ENCODE measurements around the gene CMTM8. TPM values are rescaled to one million over a fixed set of nuclear protein-coding genes. Genes with fewer than 3 reads are reported as not detected.

Gene CMTM8
- total RNA-seq, 2 experiments from 2014 or later: 5.7 to 6.2 TPM

DNA sequence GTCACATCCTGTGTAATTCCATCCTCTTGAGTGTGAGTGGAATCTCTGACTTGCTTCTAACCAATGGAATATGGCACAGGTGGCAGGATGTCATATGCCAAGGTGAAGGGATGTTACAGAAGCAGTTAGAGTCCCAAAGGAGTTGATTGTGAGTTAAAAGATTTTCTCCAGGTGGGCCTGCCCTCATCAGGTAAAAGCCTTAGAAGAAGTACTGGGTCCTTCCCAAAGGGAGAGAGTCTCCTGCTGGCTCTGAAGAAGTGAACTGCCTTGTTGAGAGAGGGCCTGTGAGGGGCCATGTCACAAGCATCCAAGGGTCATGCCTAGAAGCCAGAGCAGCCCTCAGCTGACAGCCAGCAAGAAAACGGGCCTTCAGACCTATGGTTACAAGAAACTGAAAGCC, 166.2 kb downstream of the CMTM8 start:
- ChIA-PET CTCF (interaction anchor here (2.0 kb wide), 1 partner anchor 63 kb away, joined by 8 read pairs; no protein-coding TSS in a partner anchor), POLR2A (interaction anchor here (0.6 to 2.1 kb wide), 2 partner anchors 10 to 56 kb away, joined by 3 to 7 read pairs; no protein-coding TSS in a partner anchor)
- Mint-ChIP-seq H3K4me1 (peaks cover 43% of the 10 kb centered on the region), H3K9me3 (no peaks in the 10 kb centered on the region), H3K4me3 (no peak overlapping the region), H3K27me3 (no peaks in the 10 kb centered on the region), H3K27ac (no peak overlapping the region), H3K36me3 (ENCODE audit: low read depth) (peaks cover 27% of the 10 kb centered on the region)
- no peak for DNase-seq

DNA sequence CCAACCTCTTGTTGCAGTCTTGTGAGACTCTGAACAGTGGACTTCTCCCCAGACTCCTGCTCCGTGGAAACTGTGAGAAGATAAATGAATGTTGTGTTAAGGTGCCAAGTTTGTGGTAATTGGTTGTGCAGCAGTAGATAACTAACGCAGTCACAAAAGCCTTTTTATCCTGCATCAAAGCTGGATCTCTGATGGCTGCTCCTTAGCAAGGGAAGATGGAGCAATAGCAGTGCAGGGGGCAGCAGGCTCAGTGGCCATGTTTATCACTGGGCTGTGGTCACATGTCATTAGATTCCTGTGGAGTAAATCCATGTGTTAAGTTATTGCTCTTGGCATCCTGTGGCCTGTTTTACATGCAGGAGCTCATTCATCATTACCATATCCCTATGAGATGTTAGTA, 166.7 kb downstream of the CMTM8 start:
- Mint-ChIP-seq H3K9me3 (no peaks in the 10 kb centered on the region), H3K36me3 (ENCODE audit: low read depth) (peaks cover 27% of the 10 kb centered on the region), H3K4me3 (no peak overlapping the region), H3K27me3 (no peaks in the 10 kb centered on the region), H3K4me1 (peaks cover 46% of the 10 kb centered on the region), H3K27ac (no peak overlapping the region)
- CTCF ChIA-PET: interaction anchor here (2.0 kb wide), 1 partner anchor 63 kb away, joined by 8 read pairs; no protein-coding TSS in a partner anchor
- POLR2A ChIA-PET: interaction anchor here (0.6 to 2.1 kb wide), 2 partner anchors 9 to 55 kb away, joined by 3 to 7 read pairs; no protein-coding TSS in a partner anchor
- no peak for DNase-seq

DNA sequence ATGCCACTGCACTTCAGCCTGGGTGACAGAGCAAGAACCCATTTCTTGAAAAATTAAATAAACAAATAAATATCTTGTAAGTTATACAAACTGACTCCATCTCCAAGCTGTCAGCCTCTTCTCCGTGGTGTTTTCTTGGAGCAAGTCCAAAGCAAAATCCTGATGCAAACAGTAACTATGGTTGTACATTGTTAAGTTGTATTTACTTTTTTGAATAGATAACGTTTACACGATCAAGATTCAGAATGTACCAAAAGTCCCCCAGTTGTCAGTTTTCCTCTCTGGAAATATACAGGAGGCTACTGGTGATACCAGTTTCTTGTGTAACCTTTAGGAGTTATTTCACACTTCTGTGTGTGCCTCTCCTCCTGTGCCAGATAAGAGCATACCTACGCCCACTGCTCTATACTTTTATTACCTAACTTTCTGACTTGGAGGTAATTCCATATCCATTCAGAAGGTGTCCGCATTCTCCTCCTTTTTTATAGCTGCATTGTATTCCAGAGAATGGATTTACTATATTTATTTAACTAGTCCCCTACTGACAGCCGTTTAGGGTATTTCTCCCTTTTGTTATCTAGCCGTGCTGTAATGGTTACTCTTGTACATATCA, 167.3 kb downstream of the CMTM8 start:
- ChIA-PET POLR2A (interaction anchor here (2.1 kb wide), 1 partner anchor 9 kb away, joined by 7 read pairs; no protein-coding TSS in a partner anchor), CTCF (no interaction called here)
- Mint-ChIP-seq H3K4me3 (no peak overlapping the region), H3K27ac (no peak overlapping the region), H3K9me3 (no peaks in the 10 kb centered on the region), H3K4me1 (peaks cover 42% of the 10 kb centered on the region), H3K36me3 (ENCODE audit: low read depth) (peaks cover 27% of the 10 kb centered on the region), H3K27me3 (no peaks in the 10 kb centered on the region)
- DNase-seq: no peak

DNA sequence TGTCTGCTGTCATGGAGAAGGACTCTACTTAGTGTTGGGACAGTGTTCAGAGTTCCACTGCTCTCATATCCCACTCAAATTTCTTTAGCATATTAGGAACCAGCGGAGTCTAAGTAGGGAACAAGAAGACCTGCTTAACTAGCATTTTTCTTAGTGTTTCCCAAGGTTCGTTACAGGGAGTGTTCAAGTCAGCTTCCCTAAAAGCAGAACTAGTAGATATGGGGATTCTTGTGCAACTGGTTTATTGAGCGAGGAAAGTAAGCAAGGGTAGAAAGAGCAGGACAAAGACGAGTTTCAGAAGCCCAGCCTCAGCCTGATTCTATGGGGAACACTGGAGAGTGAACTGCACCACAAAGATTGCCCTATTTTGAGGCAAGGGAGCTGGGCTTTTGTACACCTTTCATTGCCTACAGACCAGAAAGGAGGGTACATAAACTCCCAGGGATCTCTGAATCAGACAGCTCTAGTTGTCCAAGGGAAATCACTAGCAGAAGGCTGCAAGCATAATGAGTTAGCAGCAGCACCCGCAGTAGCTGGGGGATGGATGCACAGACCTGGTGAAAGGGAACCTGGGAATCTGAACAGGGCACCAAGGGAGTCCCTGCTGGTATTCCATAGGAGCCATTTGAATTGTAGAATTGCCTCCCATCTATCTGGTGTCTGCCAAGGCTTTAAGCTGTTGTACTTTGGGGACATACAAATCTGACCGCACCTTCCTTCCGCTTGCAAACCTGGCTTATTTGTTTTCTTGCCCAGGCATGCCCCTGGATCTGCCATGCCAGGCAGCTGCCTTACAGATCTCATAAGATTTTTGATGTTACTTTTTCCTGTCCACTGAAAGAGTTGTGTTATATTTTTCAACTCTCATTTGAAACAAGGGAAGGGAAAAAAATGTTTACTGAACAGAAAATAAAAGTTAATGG, 168.3 kb downstream of the CMTM8 start:
- Mint-ChIP-seq H3K36me3 (ENCODE audit: low read depth) (peaks cover 31% of the 10 kb centered on the region), H3K27ac (no peak overlapping the region), H3K27me3 (no peaks in the 10 kb centered on the region), H3K4me3 (no peak overlapping the region), H3K4me1 (peaks cover 40% of the 10 kb centered on the region), H3K9me3 (no peaks in the 10 kb centered on the region)
- no peak for DNase-seq
- ChIA-PET CTCF (no interaction called here), POLR2A (interaction anchor here (1.0 to 2.1 kb wide), 2 partner anchors 8 to 26 kb away, joined by 4 to 7 read pairs; no protein-coding TSS in a partner anchor)

DNA sequence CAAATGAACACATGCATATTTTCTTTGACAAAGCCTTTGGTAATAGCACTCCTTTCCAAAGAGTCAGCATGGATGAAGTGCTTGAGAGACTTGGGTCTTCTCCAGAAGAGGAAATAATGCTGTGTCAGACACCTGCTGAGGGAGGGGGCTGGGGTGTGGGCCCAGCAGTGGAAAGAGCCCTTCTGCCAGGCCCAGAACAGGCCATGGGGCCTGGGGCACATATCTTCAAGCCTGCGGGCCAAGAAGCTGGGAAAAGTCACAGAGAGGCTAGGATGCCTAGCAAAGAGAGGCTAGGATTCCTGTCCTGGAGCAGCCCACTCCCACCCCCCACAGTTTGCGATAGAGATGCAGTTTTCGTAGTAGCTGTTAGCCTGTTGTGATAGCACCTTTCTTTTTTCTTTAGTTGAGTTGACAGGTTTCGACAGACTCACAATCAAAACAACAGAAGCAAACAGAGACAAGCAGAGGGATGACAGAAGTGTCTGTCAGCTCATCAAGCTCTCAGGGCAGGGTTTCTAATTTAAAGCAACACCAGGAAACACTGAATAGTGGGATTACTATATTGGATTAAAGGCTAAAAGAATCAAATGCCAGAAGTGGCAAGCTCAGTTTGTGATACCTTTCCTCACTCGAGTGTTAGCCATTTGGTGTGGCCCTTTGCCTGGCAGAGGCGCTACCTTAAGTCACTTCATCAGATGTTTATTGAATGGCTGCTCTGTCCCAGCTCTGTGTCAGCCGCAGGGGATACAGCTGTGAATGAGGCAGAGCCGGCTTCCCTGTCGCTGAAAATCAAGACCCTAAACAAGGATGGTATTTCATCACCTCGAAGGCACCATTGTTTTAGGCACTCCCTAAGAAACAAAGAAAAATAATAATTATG, 172.1 kb downstream of the CMTM8 start:
- POLR2A ChIA-PET: interaction anchor here (0.9 to 1.2 kb wide), 2 partner anchors 14 to 17 kb away, joined by 3 to 4 read pairs; no protein-coding TSS in a partner anchor
- H3K27ac Mint-ChIP-seq: no peak overlapping the region
- no peaks in the 10 kb centered on the region for H3K9me3 Mint-ChIP-seq
- DNase-seq: no peak
- H3K36me3 Mint-ChIP-seq (ENCODE audit: low read depth): peaks cover 18% of the 10 kb centered on the region
- H3K4me3 Mint-ChIP-seq: no peak overlapping the region
- H3K27me3 Mint-ChIP-seq: no peaks in the 10 kb centered on the region
- peaks cover 39% of the 10 kb centered on the region for H3K4me1 Mint-ChIP-seq
- CTCF ChIA-PET: interaction anchor here (1.0 to 1.2 kb wide), 2 partner anchors 13 to 57 kb away, joined by 3 to 4 read pairs; no protein-coding TSS in a partner anchor

GRCh38 chr3:32411442-32411841, 173.0 kb downstream of the CMTM8 start:
- no peak for DNase-seq
- H3K4me3 Mint-ChIP-seq: no peak overlapping the region
- H3K4me1 Mint-ChIP-seq: peaks cover 42% of the 10 kb centered on the region
- CTCF ChIA-PET: no interaction called here
- no peak overlapping the region for H3K27ac Mint-ChIP-seq
- H3K27me3 Mint-ChIP-seq: no peaks in the 10 kb centered on the region
- H3K36me3 Mint-ChIP-seq (ENCODE audit: low read depth): peaks cover 15% of the 10 kb centered on the region
- H3K9me3 Mint-ChIP-seq: no peaks in the 10 kb centered on the region
- POLR2A ChIA-PET: interaction anchor here (1.2 kb wide), 1 partner anchor 16 kb away, joined by 3 read pairs; no protein-coding TSS in a partner anchor

GRCh38 chr3:32412887-32413286, 174.4 kb downstream of the CMTM8 start:
- ChIA-PET CTCF (interaction anchor here (0.6 to 1.7 kb wide), 3 partner anchors 12 to 38 kb away, joined by 3 to 4 read pairs (median 3); no protein-coding TSS in a partner anchor), POLR2A (interaction anchor here (1.1 to 3.7 kb wide), 2 partner anchors 10 to 11 kb away, joined by 3 to 30 read pairs; no protein-coding TSS in a partner anchor)
- Mint-ChIP-seq H3K4me3 (no peak overlapping the region), H3K36me3 (ENCODE audit: low read depth) (peaks cover 12% of the 10 kb centered on the region), H3K4me1 (peaks cover 45% of the 10 kb centered on the region), H3K27ac (no peak overlapping the region), H3K9me3 (no peaks in the 10 kb centered on the region), H3K27me3 (no peaks in the 10 kb centered on the region)
- no peak for DNase-seq

- H3K4me3 Mint-ChIP-seq: no peak overlapping the region
- peak overlapping the region; percentile 74 for H3K27ac Mint-ChIP-seq
- DNase-seq: no peak
- no peaks in the 10 kb centered on the region for H3K27me3 Mint-ChIP-seq
- H3K36me3 Mint-ChIP-seq (ENCODE audit: low read depth): peaks cover 20% of the 10 kb centered on the region
- ChIA-PET POLR2A (interaction anchor here (0.8 to 3.7 kb wide), 16 partner anchors 9 to 125 kb away, joined by 3 to 30 read pairs (median 4); partner anchors contain the start of gene CMTM7), CTCF (interaction anchor here (0.6 to 1.7 kb wide), 15 partner anchors 9 to 116 kb away, joined by 3 to 11 read pairs (median 4); no protein-coding TSS in a partner anchor)
- H3K4me1 Mint-ChIP-seq: peaks cover 54% of the 10 kb centered on the region
- H3K9me3 Mint-ChIP-seq: no peaks in the 10 kb centered on the region
These were observed 175.5 kb downstream of the CMTM8 start for GRCh38 chr3:32413845-32414521.

DNA sequence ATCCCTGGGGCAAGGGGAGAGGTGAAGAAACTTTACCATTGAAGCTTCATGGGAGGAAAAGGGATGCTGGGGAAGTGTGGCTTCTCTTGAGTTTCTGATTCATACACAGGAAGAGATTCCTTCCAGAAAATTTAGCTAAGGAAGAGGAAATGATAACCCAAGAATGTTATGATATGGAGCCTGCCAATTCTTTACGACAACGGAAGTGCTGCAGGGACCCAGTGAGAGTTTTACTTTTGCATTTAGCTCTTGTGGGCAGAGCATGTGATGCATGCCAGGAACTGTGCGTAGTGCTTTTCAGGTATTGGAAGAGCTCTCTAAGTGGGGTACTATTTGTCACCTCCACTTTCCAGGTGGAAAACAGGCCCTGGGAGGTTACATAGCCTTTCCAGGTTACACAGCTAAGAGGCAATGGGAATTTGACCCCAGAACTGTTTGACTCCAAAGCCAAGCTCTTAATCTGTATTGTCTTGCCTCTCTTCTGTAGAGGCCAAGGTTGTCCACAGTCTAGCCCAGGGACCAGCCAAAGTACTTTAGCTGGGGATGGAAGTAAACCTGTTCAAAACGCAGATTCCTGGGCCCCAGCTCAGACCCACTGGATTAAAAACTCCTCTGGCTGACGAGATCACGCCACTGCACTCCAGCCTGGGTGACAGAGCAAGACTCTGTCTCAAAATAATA, 176.2 kb downstream of the CMTM8 start:
- Mint-ChIP-seq H3K36me3 (ENCODE audit: low read depth) (peaks cover 16% of the 10 kb centered on the region), H3K9me3 (no peaks in the 10 kb centered on the region), H3K4me1 (peaks cover 60% of the 10 kb centered on the region), H3K27ac (peak overlapping the region; percentile 74), H3K4me3 (peak overlapping the region; percentile 3), H3K27me3 (no peaks in the 10 kb centered on the region)
- CTCF ChIA-PET: interaction anchor here (0.6 to 1.7 kb wide), 15 partner anchors 9 to 117 kb away, joined by 3 to 11 read pairs (median 4); no protein-coding TSS in a partner anchor
- peak; percentile 60 for DNase-seq
- POLR2A ChIA-PET: interaction anchor here (0.8 to 3.7 kb wide), 16 partner anchors 9 to 126 kb away, joined by 3 to 30 read pairs (median 4); partner anchors contain the start of gene CMTM7

GRCh38 chr3:32419742-32420125, 181.3 kb downstream of the CMTM8 start:
- Mint-ChIP-seq H3K4me3 (no peak overlapping the region), H3K27me3 (no peaks in the 10 kb centered on the region), H3K36me3 (ENCODE audit: low read depth) (peaks cover 22% of the 10 kb centered on the region), H3K4me1 (peaks cover 88% of the 10 kb centered on the region), H3K27ac (peak overlapping the region; percentile 76), H3K9me3 (no peaks in the 10 kb centered on the region)
- DNase-seq: no peak
- ChIA-PET CTCF (interaction anchor here (0.6 to 1.5 kb wide), 5 partner anchors 9 to 50 kb away, joined by 3 to 6 read pairs (median 4); no protein-coding TSS in a partner anchor), POLR2A (interaction anchor here (2.3 kb wide), 1 partner anchor 41 kb away, joined by 7 read pairs; no protein-coding TSS in a partner anchor)
